ENCODE measurements around the gene HBEGF.

Gene HBEGF

DNA sequence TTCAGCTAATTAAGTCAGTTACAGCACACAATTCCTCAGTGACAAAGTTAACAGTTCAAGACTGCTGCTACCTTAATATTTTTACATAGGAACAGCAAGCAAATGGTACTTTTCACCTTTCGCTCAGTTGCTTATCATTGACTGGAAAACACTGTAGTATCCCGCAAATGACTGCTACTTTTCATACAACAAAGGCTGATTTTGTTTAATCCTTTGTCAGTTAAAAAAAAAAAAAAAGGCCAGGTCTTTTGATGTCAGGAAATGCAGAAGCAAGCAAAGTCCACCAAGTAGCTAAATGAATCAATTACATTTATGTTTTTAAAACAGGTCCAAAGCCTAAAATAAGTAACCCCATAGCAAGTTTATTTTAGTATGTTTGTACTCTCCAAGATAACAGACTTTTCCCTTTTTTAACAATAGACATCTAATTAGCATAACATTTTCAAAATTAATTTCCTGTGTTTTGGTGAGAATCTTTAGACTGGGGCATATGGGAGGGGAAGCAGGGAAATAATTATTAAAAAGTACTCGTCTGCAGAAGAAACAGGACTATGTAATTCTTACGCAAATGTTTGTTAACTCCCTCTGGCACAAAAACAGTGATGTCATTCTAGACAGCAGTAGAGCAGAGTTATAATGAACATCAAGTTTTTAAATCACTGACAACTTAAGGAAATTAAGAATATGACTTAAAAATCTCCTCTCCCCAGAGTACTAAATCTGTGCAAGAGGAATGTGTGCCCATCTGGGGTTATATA lies 53.1 kb downstream of the HBEGF start:
- no peak for TF ChIP-seq CTCF (conservative IDR thresholded peaks at IDR 0.05)
- TF ChIP-seq ZFX (IDR thresholded peaks at IDR 0.05), result no peak
- no peak overlapping the region for H3K27ac ChIP-seq

DNA sequence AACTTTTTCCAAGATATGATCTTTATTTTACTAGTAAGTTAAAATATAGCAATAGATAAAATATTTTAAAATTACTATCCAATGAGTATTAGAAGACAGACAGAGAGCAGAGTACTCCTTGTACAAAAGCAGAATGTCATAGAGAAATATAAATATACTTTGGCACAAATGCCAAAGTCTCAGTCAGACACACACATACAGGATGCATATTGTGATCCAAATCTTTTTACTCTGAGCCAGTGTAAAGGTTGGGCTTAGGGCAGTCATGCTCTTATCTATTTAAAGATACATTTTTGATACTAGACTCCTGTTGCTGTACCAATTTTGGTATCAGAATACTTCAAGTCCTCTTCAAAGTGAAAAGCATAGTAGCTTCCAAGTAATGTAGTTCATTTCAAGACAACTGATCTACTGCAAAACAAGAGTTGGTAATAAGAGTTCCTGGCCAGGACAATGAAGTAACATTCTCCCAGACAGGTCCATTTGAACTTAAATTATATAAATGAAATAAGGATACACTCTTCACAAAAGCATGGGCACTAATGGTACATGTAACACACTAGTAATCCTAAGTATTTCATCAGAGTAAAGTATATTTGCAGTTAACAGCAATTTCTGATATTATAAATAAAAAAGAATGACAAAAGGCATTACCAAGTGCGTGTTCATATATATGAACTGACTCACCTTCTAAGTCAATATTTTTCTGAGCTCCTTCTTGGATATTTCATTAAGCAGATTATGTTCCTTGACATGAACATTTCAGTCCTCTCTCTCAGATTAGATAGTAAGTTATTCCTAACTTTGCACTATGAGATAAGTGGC lies 54.0 kb downstream of the HBEGF start:
- TF ChIP-seq CTCF (conservative IDR thresholded peaks at IDR 0.05) (no peak), ZFX (IDR thresholded peaks at IDR 0.05) (no peak)
- no peak overlapping the region for H3K27ac ChIP-seq

- TF ChIP-seq CTCF (conservative IDR thresholded peaks at IDR 0.05) (no peak), ZFX (IDR thresholded peaks at IDR 0.05) (no peak)
- H3K27ac ChIP-seq, result no peak overlapping the region
Measured at GRCh38 chr5:140287801-140288521, 58.4 kb downstream of the HBEGF start.

DNA sequence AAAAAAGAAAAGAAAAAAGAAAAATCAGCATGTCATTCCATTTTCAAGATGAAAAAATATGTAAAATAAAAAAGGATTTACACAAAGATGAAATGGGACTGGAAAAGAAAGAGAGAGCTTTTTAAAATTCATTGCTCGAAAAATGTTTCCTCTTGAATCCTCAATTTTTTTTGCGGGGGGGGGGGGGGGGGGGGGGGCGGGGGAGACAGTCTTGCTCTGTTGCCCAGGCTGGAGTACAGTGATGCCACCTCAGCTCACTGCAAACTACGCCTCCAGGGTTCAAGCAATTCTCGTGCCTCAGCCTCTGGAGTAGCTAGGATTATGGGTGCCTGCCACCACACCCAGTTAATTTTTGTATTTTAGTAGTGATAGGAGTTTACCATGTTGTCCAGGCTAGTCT lies 60.0 kb downstream of the HBEGF start:
- no peak overlapping the region for H3K27ac ChIP-seq
- no peak for TF ChIP-seq ZFX (IDR thresholded peaks at IDR 0.05)

DNA sequence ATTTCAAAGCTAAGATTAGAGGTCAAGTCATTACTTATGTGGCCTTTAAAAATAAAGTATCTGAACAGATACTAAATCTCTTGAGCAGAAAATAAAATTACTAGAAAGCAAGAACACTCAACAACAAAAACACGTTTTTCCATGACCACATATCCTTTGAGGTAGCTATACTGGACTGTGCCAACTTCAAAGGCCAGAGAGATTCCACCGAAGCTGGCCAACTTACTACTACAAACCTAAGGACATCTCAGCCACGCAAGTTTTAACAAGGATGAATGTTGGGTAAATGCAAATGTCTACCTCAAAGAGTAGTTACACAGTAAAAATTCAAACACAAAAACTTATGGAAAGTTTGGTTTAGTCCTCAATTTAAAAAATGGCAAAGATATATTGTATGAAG lies 62.4 kb downstream of the HBEGF start:
- H3K27ac ChIP-seq, result no peak overlapping the region
- no peak for TF ChIP-seq CTCF (conservative IDR thresholded peaks at IDR 0.05)
- TF ChIP-seq ZFX (IDR thresholded peaks at IDR 0.05), result no peak

All from C4-2B (cell line).